Gastrocnemius medialis (tissue), 4 donors: Measurements from ENCODE around the gene MYL7.

Experiments
- CTCF ChIP-seq, 5 experiments: fragments of 450-650 bp in 3 of 5; fragments of 200-600 bp in 2 of 5; sonication (generic) in 2 of 5; IDR thresholded peaks in 4 of 5; conservative IDR thresholded peaks in 1 of 5; 1 replicate in 4 of 5; 2 replicates in 1 of 5; pipeline ENCODE4 v1.5.1; 2016 to 2019; ENCODE audit warnings: antibody characterized with exemption in 5 of 5, mild to moderate bottlenecking in 3 of 5, moderate library complexity in 3 of 5
- POLR2A ChIP-seq, 2 donors: fragments of 450-650 bp; IDR thresholded peaks; one replicate each; pipeline ENCODE4 v1.6.1; 2017; ENCODE audit warnings: antibody characterized with exemption in 2 of 2, mild to moderate bottlenecking in 2 of 2, moderate library complexity in 2 of 2

GRCh38 chr7:44180631-44181030 lies 39.5 kb upstream of the MYL7 start:
- TF ChIP-seq POLR2A (IDR thresholded peaks at IDR 0.05) = no peak
- no peak for TF ChIP-seq CTCF (IDR thresholded peaks at IDR 0.05 in 4 of 5, conservative IDR thresholded peaks at IDR 0.05 in 1 of 5)
